Ishikawa (cell line): Measurements from ENCODE around the gene WDTC1.

Experiments
- CEBPB ChIP-seq: IDR thresholded peaks from 2 replicates; pipeline ENCODE4 v1.6.1; 2012
- CREB1 ChIP-seq: IDR thresholded peaks from 2 replicates; pipeline ENCODE4 v1.6.1; 2012; ENCODE audit warnings: low read depth
- EGR1 ChIP-seq: IDR thresholded peaks from 2 replicates; pipeline ENCODE4 v1.6.1; 2012
- EP300 ChIP-seq: IDR thresholded peaks from 2 replicates; pipeline ENCODE4 v1.6.1; 2012; ENCODE audit warnings: borderline replicate concordance
- FOXM1 ChIP-seq: IDR thresholded peaks from 2 replicates; pipeline ENCODE4 v1.6.1; 2012; ENCODE audit warnings: low read depth, borderline replicate concordance
- NFIC ChIP-seq: IDR thresholded peaks from 2 replicates; pipeline ENCODE4 v1.6.1; 2012
- RAD21 ChIP-seq: IDR thresholded peaks from 2 replicates; pipeline ENCODE4 v1.6.1; 2012; ENCODE audit warnings: low read depth
- REST ChIP-seq: IDR thresholded peaks from 2 replicates; pipeline ENCODE4 v1.6.1; 2012; ENCODE audit warnings: low read depth, mild to moderate bottlenecking
- TAF1 ChIP-seq: IDR thresholded peaks from 2 replicates; pipeline ENCODE4 v1.6.1; 2012; ENCODE audit warnings: low read depth, mild to moderate bottlenecking
- TCF12 ChIP-seq: IDR thresholded peaks from 2 replicates; pipeline ENCODE4 v1.6.1; 2012; ENCODE audit warnings: low read depth
- TEAD4 ChIP-seq: IDR thresholded peaks from 2 replicates; pipeline ENCODE4 v1.6.1; 2012
- YY1 ChIP-seq: IDR thresholded peaks from 2 replicates; pipeline ENCODE4 v1.6.1; 2012; ENCODE audit warnings: low read depth
- TF ChIP-seq, protein P1 (sequence below): IDR thresholded peaks from 2 replicates; pipeline ENCODE4 v1.6.1; 2012
- TF ChIP-seq, protein P2 (sequence below): IDR thresholded peaks from 2 replicates; pipeline ENCODE4 v1.6.1; 2012

DNA sequence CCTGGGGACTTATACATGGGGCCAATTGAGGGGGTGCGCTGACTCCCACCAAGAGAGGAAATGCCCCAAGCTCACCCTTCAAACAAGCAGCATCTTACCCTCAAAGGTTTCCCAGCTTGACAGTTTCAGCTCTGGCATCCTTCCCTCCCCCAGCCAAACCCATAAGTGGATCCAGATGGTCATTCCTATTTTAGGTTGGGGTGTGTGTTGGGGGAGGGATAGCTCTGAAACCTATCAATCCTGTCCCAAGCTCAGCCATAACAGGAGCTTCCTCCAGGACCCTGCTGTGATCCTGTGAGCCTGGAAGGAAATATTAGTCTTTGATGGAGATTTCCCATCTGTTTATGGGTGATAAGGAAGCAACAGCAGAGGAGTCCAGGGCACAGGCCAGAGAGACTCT lies 84.2 kb downstream of the WDTC1 start:
- TF ChIP-seq CREB1 (no peak), EGR1 (no peak), EP300 (no peak), REST (no peak), CEBPB (no peak), FOXM1 (no peak), RAD21 (no peak), TEAD4 (no peak), TCF12 (no peak), TAF1 (no peak), YY1 (no peak), NFIC (no peak)
- TF ChIP-seq, protein P1, sequence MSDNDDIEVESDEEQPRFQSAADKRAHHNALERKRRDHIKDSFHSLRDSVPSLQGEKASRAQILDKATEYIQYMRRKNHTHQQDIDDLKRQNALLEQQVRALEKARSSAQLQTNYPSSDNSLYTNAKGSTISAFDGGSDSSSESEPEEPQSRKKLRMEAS: no peak
- TF ChIP-seq, protein P2, sequence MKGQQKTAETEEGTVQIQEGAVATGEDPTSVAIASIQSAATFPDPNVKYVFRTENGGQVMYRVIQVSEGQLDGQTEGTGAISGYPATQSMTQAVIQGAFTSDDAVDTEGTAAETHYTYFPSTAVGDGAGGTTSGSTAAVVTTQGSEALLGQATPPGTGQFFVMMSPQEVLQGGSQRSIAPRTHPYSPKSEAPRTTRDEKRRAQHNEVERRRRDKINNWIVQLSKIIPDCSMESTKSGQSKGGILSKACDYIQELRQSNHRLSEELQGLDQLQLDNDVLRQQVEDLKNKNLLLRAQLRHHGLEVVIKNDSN: no peak
